GM11168 (cell line): ENCODE data around the gene EGFLAM.

ENCODE experiments used
- in situ Hi-C: fragments of 300-500 bp; cut with MboI; formaldehyde crosslinking; loops from one replicate; pipeline ENCODE4 v1.12.0; 2022; ENCODE audit warnings: low sequenced_read_pairs; ENCODE audit not compliant: unreplicated experiment

The EGFLAM gene

DNA sequence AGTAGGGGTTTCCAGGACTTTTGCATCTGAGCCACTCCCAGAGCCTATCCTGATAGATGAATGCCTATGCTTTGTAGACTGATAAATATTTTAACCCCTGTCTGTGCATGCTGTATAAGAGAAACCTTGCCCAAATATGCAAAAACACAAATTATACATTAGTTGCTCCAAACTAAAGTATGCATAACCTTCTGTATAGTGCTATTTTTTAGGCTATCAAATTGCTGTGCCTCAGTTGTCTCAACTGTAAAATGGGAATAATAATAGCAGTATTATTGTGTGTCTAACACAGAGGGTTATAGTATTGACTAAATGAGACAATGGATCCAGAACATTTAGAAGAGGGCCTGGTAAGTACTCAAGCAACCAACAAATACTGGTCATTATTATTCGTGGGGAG lies 180.4 kb downstream of the EGFLAM start:
- in situ Hi-C loops = loop anchor here (10.0 to 25.0 kb wide), 2 partner anchors 226 to 374 kb away; no protein-coding TSS in a partner anchor

GRCh38 chr5:38441453-38442246 lies 183.3 kb downstream of the EGFLAM start:
- in situ Hi-C loops = loop anchor here (25.0 kb wide), 1 partner anchor 371 kb away; no protein-coding TSS in a partner anchor

DNA sequence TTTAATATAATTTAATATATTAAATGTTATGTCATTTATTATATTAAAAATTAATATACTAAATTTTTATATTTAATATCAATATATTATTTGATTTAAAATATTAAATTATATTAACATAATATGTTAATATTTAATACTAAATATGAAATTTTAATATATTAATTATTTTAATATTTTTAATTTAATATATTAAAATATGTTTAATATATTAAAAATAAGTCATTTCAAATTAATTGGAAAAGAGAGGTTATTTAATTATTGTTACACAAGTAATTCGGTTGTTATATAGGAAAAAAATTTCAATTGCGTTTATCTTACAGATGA lies 183.9 kb downstream of the EGFLAM start:
- in situ Hi-C loops = loop anchor here (25.0 kb wide), 1 partner anchor 370 kb away; no protein-coding TSS in a partner anchor

DNA sequence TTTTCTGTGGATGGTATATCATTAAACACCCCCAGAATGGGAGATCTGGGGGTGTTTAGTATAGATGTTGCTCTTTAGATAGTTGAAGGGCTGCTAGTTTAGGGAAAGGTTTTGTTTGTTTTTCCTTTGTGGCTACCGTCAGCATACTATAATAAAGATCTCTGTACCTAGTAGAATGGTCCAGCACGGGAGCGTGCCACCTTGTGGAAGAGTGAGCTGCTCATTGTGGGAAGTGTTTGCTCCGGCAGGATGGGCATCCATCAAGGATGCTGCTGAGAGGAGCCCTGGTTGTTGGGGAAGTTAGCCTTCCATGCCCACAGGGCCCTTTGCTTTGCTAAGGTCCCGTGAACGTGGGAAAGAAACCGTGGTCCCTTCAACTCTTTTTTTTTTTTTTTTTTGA lies 185.0 kb downstream of the EGFLAM start:
- in situ Hi-C loops = loop anchor here (25.0 kb wide), 1 partner anchor 369 kb away; no protein-coding TSS in a partner anchor

DNA sequence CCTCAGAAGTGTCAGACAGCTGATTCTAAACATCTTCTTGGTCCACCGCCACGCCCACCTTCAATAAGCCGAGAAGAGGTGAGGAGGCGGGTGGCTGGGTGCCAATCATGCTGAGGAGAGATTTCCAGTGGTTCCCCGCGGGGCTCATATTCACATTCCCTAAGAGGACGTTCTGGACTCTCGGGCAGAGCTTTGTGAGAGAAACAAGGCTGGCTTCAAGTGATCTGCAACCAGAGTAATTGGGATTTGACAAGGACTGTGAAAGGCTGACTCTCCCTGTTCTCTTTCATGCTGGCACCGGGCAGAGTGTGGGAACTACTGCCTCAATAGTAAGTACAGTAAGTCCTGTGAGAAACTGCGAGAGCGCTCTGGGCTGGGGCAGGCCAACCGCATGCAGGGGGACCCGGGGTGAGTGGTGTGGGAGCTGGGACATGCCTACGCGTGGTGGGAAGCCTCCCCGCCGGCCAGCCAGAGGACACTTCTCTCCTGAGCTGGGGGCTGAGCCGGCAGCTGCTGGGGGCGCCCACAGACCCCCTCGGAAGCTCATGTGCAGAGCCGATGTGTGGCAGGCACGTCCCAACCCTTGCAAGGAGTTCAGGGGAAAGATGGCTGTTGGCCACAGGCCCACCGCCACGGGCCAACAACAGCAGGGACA lies 187.1 kb downstream of the EGFLAM start:
- in situ Hi-C loops = loop anchor here (25.0 kb wide), 1 partner anchor 367 kb away; no protein-coding TSS in a partner anchor

DNA sequence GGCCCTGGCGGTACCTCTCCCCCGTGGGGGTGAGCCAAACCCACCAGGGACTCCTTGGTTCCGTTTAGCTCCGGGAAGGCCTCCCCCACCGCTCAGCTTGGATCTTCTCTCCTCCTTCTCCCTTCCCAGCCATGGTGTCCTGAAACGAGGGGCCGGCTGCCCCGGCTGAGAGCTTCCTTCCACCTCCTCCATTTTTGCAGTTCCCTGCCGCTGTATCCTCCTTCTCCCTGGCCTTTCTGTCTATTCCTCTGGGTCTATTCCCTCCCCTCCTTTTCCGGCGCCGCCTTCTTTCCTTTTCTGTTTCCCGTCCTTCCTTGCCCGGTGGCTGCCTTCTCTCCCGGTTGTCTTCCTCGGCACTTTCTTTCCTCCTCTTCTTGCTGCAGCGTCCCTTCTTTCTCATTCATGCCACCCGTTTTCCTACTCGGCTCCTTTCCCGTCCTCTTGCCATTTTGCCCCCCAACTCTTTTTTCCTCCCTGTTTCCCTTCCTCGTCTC lies 187.7 kb downstream of the EGFLAM start:
- in situ Hi-C loops = loop anchor here (25.0 kb wide), 1 partner anchor 366 kb away; no protein-coding TSS in a partner anchor

GRCh38 chr5:38447056-38447455 lies 188.7 kb downstream of the EGFLAM start:
- in situ Hi-C loops = loop anchor here (25.0 kb wide), 1 partner anchor 365 kb away; no protein-coding TSS in a partner anchor

- in situ Hi-C loops = loop anchor here (25.0 kb wide), 1 partner anchor 365 kb away; no protein-coding TSS in a partner anchor
These were observed 189.4 kb downstream of the EGFLAM start for GRCh38 chr5:38447786-38448185.

DNA sequence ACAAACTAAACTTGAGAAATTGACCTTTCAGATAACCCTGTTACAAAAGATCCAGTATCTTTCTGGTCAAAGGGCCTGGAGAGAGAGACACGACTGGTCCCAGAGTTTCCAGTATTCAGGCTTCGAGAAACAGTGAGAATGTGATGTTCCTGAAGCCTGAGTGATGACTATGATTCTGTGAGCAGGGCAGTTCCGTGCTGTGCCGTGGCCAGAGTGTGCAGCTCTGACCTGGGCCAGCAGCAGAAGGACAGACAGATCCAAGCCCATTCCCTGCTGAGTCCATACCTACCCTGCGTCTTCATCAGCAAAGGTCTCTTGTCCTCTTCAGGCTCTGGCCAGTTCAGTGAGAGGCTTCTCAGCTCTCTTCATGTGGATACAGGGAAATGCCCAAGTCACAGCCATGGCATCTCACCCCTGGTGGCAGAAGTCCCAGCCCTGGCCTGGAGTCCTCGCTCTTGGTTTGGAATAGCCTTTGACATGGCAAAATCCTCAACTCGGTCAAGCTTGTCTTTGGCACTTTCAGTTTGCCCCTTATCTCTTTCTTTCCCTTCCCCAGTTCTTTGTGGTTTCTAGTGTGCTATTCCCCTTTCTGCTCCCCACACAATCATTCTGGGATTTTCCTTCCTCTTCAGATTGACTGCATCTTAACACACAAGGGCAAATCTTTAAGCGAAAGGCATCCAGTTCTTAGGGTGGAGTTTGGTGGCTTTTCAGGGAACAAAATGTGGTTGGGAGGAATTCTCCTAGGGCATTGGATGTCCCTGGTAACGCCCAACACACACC lies 190.4 kb downstream of the EGFLAM start:
- in situ Hi-C loops = loop anchor here (25.0 kb wide), 1 partner anchor 364 kb away; no protein-coding TSS in a partner anchor

DNA sequence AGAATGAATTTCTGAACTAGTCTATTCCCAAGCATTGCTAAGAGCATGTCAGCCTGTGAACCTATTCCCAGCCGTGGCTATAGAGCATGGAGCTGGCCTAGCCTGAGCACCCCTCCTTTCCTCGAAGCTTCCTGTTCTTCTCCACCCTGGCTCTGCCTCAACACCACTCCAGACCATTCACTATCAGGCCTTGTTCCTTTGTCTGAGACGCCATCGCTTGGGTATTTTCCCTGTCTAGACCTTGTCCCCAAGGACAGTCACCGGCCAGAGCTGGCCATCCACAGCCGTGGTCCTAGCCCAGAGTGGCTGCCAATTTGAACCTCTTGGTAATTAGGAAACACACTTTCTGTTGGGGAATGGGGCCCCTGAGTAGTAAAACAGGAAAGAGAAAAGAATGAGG lies 192.3 kb downstream of the EGFLAM start:
- in situ Hi-C loops = no loop called here

DNA sequence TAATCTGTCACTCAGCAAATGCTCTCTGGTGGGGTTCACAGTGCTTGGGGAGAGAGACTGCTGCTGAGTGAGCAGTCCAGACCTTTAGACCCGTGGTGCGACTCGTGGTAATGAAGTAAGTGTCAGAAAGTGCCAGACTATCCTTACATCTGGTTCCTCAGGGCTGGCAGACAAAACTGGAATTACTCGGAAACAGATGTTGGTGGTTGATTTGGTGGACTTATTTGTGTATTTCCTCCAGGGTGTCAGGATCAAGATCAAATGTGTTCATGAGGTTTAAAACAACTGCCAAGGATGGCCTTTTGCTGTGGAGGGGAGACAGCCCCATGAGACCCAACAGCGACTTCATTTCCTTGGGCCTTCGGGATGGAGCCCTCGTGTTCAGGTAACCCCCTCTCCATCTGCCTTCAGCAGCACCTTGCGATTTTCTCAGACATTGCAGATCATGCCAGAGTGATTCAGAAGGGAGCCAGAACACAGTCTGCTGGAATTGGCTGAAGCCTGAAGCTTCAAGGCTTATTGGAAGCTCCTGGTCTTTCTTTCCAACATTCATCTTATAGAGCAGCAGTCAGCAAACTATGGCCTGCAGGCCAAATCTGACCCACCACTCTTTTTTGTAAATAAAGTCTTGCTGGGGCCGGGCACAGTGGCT lies 192.8 kb downstream of the EGFLAM start:
- in situ Hi-C loops = no loop called here

GRCh38 chr5:38452201-38452600 lies 193.8 kb downstream of the EGFLAM start:
- in situ Hi-C loops = no loop called here

DNA sequence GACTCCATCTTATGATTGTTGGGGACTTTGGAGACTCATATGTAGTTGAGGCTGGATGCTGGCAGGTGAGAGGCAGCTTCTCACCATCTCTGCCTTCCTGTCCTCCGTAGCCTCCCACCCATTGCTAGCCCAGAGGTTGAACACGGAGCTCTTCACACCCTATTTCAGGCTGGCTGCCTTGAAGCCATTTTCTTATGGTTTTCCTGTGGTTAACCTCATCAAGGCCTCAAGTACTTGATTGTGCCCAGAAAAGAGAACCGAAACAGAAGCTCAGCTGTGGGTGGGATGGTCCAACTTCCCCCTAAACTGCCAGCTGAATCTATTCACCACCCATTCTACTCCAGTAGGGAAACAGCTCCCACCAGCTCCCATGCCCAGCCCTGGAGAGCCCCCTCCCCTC lies 195.1 kb downstream of the EGFLAM start:
- in situ Hi-C loops = no loop called here

DNA sequence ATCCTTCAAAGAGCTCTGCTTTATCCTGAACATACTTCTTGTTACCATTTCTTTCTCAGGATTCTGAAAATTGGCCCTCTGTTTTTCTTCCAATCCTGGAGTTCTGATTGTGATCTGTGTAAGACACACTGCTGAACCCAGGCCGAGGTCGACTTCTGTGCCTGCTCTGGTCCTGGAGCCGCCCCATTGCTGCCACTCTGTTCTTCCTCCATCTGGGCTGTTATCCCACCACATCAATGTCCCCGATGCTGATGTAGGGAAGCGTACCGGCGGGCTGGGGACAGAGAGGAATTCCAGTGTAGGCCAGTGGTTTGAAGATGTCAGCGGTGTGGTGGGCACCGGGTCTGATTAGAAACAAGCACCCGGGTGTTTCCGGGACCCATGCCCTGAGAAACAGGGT lies 195.6 kb downstream of the EGFLAM start:
- in situ Hi-C loops = no loop called here

- in situ Hi-C loops = no loop called here
These were observed 197.5 kb downstream of the EGFLAM start for GRCh38 chr5:38455796-38456330.

- in situ Hi-C loops = no loop called here
These were observed 198.5 kb downstream of the EGFLAM start for GRCh38 chr5:38456657-38457399.

DNA sequence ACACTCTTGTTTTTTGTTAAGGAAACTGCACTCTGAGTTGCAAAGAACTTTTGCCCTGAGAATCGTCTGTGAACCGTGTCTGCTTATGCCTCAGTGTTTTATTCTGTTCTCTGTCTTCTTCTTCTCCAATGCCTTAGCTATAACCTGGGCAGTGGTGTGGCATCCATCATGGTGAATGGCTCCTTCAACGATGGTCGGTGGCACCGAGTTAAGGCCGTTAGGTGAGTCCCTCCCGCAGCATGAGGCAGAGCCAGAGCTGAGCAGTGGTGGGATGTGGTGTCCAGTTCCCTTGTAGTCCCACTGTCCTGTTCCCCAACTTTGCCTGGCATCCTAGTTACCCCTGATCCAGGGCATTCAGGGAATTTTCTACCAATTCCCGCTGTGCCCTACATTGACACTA lies 199.8 kb downstream of the EGFLAM start:
- in situ Hi-C loops = no loop called here

GRCh38 chr5:38462976-38463633 lies 204.7 kb downstream of the EGFLAM start:
- in situ Hi-C loops = no loop called here
